ENCODE results near the gene STK38.
"Not testable (repeated sequence)": the region's sequence is repeated elsewhere in the genome, so short reads cannot be mapped to it uniquely, and the experiment has no call there.

Gene STK38

DNA sequence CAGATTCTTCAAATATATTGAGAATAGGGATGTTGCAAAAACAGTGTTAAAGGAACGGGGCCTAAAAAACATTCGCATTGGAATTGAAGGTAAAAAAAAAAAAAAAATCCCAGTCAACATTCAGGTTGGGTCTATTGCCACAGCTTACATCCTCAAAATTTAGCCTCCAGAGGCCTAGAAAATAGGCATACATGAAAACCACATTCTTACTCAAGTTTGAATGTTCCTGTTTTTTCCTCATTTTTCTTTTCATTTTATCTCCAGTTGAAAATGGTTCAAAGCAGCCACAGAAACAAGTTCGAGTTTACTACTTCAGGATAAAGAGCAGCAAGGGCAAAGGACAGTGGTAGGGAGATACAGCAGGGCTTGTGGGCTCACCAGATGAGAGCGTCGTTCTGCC, 62.5 kb downstream of the STK38 start:
- DNase-seq (ENCODE audit: low spot score): no peak

DNA sequence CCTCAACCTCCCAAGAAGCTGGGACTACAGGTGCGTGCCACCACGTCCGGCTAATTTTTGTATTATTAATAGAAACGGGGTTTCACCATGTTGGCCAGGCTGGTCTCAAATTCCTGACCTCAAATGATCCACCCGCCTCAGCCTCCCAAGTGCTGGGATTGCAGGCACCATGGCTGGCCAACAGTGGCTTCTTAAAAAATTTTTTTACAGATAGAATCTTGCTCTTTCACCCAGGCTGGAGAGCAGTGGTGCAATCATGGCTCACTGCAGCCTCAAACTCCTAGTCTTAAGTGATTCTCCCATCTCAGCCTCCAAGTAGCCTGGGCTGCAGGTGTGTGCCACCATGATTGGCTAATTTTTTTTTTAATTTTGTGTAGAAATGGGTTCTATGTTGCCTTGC, 64.0 kb downstream of the STK38 start:
- DNase-seq (ENCODE audit: low spot score): not testable (repeated sequence)

DNA sequence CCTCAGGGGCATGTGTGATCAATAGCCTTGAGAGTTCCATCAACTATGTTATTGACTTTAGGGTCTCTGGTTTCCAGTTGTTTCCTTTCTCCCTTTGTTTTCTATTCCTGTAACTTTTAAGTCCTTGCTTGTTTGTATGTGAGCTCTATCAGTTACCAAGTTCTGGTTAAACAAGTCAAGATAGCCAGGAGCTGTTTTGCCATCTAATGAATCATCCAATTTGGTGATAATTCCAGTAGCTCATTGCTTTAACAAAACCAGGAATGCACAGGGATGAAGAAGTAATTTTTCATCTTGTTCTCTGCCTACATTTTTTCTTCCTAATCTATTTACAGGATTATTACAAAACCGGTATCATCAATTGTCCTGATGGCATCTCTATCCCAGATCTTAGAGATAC, 68.0 kb downstream of the STK38 start:
- no peak for DNase-seq (ENCODE audit: low spot score)

DNA sequence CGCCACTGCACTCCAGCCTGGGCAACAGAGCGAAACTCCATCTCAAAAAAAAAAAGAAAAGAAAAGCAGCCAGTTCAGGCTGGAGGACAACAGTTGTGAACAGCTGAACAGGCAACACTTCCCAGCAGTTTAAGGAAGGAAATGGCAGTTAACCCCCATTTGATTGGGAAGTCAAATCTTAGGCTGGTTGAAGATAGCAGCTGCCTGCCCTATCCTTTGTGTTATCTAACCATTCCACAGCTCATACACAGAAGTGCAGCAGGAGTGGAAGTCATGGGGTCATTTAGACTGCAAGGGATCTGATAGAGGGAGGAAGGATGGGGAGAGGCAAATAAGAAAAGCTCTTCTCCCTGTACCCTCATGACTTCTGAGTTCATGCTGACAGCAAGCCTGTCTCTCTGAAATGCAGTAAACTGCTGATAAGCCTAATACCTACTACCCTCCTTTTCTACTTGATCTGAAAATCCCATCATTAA, 69.2 kb downstream of the STK38 start:
- DNase-seq (ENCODE audit: low spot score): no peak

DNA sequence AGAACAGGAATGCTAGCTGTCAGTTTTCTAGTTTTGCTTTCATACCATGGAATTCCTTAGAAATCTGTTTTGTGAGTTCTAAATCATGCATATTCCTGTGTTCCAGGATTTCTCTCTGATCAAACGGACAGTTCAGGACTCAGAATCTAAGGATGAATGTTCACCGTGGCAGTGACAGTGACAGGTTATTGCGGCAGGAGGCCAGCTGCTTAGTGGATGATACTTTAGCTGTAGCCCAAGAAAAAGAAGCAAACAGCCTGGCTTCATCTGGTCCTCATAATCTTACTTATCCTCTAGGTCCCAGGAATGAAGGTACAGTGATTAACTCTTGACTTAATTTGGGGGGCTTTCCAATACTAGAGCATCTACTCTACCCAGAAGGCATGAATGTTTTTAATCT, 77.3 kb downstream of the STK38 start:
- DNase-seq (ENCODE audit: low spot score): no peak

DNA sequence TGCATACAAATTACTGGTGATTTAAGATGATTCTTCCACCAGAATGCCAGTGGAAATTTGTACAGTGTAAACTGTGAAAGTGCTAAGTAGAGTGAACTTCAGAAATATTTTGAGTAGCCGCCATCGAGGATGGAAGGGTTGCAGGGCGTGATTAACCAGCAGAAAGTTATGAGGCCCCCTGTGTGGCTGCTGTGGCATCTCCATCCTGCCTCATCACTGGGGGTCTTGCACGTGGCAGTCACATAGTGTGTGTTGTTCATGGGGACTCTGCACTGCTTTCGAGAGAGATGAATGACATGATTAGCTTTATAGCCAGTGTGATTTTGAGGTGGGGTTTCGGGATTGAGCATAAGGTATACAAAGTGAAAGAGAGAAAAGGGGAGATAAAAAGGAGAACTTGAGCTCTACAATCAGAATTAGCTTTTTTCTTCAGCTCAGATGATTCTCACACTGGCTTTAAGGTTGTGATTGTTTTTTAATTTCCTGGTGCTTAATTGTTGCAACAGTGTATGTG, 78.1 kb downstream of the STK38 start:
- no peak for DNase-seq (ENCODE audit: low spot score)

DNA sequence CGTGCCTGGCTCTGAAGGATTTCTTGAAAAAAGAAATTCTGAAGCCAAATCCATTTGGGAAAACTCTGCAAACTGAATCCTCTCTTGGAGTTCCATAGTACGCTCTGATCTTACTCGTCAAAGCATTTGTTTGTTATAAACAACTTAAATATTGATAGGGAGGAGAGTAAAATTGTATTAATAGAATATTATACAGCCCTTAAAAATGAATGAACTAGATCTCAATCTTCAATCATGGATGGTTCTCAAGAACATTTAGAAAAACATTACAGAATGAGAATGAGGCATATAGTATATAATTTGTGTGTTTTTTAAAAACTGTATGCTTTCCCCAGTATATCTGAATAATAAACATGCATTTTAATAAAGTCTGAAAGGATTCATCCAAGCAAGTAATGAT, 79.7 kb downstream of the STK38 start:
- no peak for DNase-seq (ENCODE audit: low spot score)

DNA sequence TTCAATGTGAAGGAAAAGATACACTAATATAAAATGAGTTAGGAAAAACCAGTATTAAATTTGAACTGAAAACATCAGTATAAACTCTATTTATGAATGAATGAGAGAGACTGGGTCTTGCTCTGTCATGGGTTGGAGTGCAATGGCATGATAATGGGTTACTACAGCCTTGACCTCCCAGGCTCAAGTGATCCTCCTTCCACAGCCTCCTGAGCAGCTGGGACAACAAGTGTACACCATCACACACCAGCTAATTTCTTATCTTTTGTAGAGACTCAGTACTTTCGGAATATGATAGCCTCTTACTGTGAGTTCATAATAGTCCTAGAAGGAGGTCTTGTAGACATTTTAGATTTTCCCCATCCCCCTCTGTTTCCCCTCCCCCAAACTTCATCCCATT, 83.0 kb downstream of the STK38 start:
- no peak for DNase-seq (ENCODE audit: low spot score)

DNA sequence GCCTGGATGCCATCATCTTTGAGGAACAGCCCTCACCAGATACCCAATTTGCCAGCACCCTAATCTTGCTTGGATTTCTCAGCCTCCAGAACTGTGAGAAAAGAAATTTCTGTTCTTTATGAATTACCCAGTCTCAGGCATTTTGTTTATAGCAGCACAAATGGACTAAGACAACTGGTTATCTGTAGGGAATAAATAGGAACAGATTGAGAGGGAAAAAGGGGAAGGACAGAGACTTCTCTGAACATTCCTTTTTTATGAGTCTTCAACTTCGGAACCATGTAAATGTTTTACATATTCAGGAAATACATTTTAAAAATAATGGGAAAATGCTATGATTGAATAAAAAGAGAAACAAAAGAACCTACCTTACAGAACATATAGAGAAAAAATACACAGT, 83.6 kb downstream of the STK38 start:
- DNase-seq (ENCODE audit: low spot score): no peak

DNA sequence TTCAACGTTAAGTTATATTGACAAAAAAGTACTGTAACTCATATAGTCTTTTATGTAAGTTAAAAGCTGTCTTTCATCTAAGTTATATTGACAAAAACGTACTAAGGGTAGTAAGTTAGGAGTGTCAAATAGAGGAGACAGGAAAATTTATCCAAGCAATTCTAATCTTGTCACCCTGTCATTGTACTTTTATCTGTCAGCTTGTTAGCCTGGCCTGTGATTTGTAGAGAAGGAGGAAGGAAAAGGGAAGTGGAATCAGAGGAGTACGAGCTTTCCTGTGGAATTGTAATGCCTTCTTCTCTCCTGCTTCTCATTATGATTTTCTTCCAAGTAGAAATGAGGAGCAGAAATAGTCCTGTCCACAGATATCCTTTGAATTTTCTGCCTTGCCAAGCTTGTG, 85.6 kb downstream of the STK38 start:
- DNase-seq (ENCODE audit: low spot score): no peak

DNA sequence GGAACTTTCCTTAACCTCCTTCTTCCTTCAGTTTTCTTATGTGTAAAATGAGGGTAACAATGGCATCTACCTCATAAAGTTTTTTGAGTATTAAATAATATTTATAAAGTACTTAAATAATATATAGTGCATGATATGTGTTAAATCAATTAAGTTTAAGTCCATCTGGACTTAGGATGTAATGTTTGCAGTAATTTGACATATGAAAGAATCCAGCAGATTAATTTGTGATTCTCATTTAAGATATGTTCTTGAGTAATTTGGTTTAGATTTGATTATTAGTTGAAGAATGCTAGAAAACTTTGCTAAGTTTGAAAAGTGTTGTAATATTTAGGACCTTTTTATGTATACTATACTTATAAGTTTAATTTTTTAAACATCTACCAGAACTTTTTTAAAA, 86.4 kb downstream of the STK38 start:
- no peak for DNase-seq (ENCODE audit: low spot score)

DNA sequence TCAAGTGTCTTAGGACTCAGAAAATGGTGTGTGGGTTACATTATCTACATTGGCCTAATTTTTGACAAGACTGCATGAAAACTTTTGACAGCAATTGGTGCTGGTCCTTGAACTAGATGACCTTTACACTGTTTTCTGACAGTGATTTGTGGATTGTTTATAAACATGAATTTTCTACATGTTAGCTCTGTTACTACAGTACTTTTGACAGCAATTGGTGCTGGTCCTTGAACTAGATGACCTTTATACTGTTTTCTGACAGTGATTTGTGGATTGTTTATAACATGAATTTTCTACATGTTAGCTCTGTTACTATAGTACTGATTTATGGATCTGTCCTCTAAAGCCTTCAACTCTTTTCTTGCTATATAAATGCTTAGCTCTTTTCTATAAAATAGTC, 87.8 kb downstream of the STK38 start:
- DNase-seq (ENCODE audit: low spot score): no peak

DNA sequence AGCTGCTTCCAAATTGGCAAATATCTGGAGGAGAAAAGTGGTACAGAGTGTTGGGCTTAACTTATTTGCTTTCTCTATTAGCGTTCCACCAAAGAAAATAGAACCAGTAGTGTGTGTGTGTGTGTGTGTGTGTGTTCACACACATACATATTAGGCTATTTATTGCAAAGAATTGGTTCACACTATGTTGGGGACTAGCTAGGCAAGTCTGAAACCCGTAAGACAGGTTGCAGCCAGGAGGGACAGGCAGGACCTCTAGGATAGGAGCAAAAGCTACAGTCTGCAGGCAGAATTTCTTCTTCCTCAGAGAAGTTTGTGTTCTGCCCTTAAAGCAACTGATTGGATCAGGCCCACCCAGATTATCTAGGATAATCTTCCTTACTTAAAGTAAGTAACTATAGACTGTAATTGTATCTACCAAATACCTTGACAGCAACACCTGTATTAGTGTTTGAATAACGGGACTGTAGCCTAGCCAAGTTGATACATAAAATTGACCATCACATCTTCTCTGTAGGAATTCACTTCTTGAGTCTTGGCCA, 91.7 kb downstream of the STK38 start:
- DNase-seq (ENCODE audit: low spot score): no peak

DNA sequence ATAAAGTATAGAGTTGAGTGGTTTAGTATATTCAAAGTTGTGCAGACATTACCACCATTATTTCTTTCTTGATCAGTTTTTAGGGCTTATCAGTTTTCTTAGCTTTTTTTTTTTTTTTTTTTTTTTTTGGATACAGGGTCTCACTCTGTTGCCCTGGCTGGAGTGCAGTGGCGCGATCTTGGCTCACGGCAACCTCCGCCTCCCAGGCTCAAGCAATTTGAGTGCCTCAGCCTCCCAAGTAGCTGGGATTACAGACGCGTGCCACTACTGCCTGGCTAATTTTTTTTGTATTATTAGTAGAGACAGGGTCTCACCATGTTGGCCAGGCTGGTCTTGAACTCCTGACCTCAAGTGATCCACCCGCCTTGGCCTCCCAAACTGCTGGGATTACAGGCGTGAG, 94.4 kb downstream of the STK38 start:
- DNase-seq (ENCODE audit: low spot score): not testable (repeated sequence)

DNA sequence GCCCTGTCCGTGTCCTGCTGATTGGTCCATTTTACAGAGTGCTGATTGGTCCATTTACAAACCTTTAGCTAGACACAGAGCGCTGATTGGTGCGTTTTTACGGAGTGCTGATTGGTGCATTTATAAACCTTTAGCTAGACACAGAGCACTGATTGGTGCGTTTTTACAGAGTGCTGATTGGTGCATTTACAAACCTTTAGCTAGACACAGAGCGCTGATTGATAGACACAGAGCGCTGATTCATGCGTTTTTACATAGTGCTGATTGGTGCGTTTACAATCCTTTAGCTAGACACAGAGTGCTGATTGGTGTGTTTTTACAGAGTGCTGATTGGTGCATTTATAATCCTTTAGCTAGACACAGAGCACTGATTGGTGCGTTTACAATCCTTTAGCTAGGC, 98.1 kb downstream of the STK38 start:
- not testable (repeated sequence) for DNase-seq (ENCODE audit: low spot score)

DNA sequence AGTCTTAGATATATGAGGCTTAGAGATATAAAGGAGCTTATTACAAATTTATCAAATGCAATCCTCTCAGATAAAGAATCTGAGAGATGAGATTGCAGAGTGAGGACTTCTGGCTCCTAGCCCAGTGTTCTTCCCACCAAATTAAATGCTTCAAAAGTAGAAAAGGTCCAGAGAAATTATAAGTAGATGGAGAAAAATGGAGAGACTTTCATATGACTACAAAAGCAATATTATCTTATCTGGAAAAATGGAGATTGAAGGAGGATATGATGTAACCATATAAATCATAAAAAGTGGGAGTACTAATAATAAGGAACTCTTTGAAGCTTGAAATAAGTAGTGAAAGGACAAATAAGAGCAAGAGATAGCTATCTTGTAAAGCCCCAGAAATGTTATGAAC, 101.7 kb downstream of the STK38 start:
- DNase-seq (ENCODE audit: low spot score): no peak

DNA sequence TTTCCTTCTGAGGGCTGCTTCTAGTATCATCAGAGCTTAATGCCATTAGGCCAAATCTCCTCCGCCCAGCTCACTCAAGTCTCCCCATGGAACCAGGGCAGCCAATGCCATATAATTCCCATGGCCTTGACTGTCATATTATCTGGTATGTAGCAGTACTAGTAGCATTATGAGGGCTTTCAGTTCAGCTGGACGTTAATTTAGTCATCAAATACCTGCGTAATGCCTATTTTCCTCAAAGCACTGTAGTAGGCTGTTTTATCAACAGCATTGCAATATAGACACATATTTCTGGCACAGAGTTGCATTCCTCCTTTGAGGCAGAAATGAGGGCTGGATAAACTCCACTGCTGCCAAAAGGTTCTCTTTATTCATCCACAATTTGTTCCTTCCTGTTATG, 102.8 kb downstream of the STK38 start:
- DNase-seq (ENCODE audit: low spot score): no peak

Measured in hematopoietic multipotent progenitor cell treated with erythropoietin and hydrocortisone succinate and interleukin-3 and kit ligand, for 17 days (in vitro differentiated cells).